ENCODE results near the gene ITPRIP. TPM values are rescaled to one million over a fixed set of nuclear protein-coding genes. Genes with fewer than 3 reads are reported as not detected.

The ITPRIP gene
- total RNA-seq, 4 donors from 2014 or later: 28.0 to 44.2 (median 29.4) TPM

DNA sequence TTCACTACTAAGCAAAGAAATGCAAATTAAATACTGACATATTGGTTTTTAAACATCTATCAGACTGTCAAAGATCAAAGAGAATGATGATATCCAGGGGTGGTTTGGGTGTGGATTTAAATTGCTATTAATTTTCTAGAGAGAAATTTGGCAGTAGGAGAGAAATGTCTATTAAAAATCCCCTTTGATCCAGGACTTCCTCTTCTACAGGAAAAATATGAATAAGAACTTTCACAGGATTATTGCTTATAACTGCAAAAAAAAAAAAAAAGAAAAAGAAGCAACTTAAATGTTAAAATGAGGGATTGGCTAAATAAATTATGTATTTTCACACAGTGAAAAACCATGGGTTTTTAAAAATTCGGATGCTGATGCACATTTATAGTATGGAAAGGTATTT lies 36.3 kb upstream of the ITPRIP start:
- 76 to 88% methylated on average over 1 of the region's 1 CpG for WGBS, 2 donors
- Histone ChIP-seq H3K4me1 (no peaks in the 10 kb centered on the region), H3K27ac (no peak overlapping the region), H3K27me3 (no peaks in the 10 kb centered on the region), H3K9me3 (no peaks in the 10 kb centered on the region), H3K36me3 (no peaks in the 10 kb centered on the region), H3K4me3 (replicated peaks in 1 of 3) (no peak overlapping the region)
- DNase-seq: no peak
- no peak for TF ChIP-seq POLR2A (IDR thresholded peaks at IDR 0.05)
- TF ChIP-seq, protein P1, sequence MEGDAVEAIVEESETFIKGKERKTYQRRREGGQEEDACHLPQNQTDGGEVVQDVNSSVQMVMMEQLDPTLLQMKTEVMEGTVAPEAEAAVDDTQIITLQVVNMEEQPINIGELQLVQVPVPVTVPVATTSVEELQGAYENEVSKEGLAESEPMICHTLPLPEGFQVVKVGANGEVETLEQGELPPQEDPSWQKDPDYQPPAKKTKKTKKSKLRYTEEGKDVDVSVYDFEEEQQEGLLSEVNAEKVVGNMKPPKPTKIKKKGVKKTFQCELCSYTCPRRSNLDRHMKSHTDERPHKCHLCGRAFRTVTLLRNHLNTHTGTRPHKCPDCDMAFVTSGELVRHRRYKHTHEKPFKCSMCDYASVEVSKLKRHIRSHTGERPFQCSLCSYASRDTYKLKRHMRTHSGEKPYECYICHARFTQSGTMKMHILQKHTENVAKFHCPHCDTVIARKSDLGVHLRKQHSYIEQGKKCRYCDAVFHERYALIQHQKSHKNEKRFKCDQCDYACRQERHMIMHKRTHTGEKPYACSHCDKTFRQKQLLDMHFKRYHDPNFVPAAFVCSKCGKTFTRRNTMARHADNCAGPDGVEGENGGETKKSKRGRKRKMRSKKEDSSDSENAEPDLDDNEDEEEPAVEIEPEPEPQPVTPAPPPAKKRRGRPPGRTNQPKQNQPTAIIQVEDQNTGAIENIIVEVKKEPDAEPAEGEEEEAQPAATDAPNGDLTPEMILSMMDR (IDR thresholded peaks at IDR 0.05): no peak
- intact Hi-C loops (cut with DNase I): no loop called here

DNA sequence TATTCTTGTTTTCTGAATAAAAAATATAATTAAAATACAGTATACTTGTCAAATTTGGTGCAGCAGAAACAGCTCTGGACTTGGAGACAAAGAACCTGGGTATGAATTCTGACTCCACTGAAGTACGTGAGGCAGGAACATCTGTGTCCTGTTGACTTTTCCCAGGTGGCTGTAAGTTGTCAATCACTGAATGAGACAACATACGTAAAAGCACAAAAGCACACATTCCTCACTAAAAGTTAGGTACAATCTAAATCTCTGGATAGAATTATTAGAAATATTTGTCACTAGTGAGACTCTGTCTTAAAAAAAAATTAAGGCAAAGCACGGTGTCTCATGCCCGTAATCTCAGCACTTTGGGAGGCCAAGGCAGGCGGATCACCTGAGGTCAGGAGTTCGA lies 33.5 kb upstream of the ITPRIP start:
- WGBS, 2 donors: 90 to 92% methylated on average over 6 of the region's 6 CpGs
- Histone ChIP-seq H3K36me3 (no peaks in the 10 kb centered on the region), H3K4me1 (no peaks in the 10 kb centered on the region), H3K4me3 (replicated peaks in 1 of 3) (no peak overlapping the region), H3K9me3 (no peaks in the 10 kb centered on the region), H3K27me3 (no peaks in the 10 kb centered on the region), H3K27ac (no peak overlapping the region)
- intact Hi-C loops (cut with DNase I): no loop called here
- TF ChIP-seq, protein P1 (IDR thresholded peaks at IDR 0.05): no peak
- TF ChIP-seq POLR2A (IDR thresholded peaks at IDR 0.05): no peak
- no peak for DNase-seq

DNA sequence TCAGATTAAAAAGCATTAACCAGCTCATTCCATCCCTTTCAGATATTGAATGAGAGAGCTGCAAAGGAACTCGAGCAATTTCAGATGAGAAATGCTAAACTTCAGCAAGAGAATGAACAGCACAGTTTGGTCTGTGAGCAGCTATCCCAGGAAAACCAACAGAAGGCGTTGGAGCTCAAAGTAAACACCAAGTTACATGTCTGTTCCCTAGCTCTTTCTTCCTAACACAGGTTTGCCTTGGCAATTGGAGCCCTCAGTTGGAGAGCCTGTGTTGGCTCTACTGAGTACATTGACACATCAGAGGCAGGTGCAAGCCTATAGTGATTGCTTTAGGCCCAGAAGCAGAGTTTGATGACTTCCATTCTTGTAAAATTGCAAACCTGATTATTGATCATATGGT lies 30.1 kb upstream of the ITPRIP start:
- TF ChIP-seq POLR2A (IDR thresholded peaks at IDR 0.05): no peak
- TF ChIP-seq, protein P1 (IDR thresholded peaks at IDR 0.05): no peak
- H3K4me3 ChIP-seq (replicated peaks in 1 of 3): no peak overlapping the region
- no peak overlapping the region for H3K27ac ChIP-seq
- intact Hi-C loops (cut with DNase I): no loop called here
- no peaks in the 10 kb centered on the region for H3K27me3 ChIP-seq
- no peaks in the 10 kb centered on the region for H3K9me3 ChIP-seq
- no peaks in the 10 kb centered on the region for H3K4me1 ChIP-seq
- 37 to 41% methylated on average over 2 of the region's 2 CpGs for WGBS, 2 donors
- no peak for DNase-seq
- H3K36me3 ChIP-seq: no peaks in the 10 kb centered on the region

DNA sequence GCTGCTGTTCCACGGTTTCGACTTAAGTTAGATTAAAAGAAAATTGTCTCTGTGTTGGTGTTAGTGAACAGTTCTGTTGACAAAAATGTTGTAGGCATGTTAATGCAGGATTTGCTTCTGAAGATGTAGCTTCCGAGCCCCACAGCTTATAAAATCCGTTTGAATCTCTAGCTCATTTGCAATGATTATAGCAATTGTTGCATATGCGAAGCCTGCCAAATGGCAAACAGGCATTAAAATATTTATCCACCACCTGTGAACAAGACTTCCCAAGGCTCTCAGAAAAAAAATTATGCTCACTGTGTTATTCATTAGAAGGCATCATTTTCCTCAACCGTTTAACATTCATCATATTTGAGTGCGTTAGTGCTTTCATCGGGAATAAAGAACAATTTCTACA lies 29.6 kb upstream of the ITPRIP start:
- Histone ChIP-seq H3K27ac (no peak overlapping the region), H3K9me3 (no peaks in the 10 kb centered on the region), H3K36me3 (no peaks in the 10 kb centered on the region), H3K4me3 (replicated peaks in 1 of 3) (no peak overlapping the region), H3K27me3 (no peaks in the 10 kb centered on the region), H3K4me1 (no peaks in the 10 kb centered on the region)
- no peak for DNase-seq
- 72 to 74% methylated on average over 8 of the region's 8 CpGs for WGBS, 2 donors
- TF ChIP-seq, protein P1 (IDR thresholded peaks at IDR 0.05): no peak
- no peak for TF ChIP-seq POLR2A (IDR thresholded peaks at IDR 0.05)
- intact Hi-C loops (cut with DNase I): no loop called here

DNA sequence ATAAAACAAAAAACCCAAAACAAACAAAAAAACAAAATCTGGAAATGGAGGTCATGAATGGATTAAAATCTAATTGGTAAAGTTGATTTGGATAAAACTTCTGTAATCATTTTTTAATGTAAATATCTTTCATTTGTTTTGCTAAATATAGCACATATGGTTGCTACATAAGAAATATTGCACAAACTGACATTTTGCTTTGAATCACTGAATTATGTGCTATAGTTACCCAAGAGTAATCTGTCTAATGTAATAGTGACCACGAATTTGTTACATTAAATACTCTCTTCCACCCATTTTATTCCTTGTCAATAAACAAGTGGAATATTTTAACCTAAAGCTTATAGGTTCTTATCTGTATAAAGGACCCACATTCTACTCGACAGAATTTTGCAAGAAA lies 21.5 kb upstream of the ITPRIP start:
- intact Hi-C loops (cut with DNase I): no loop called here
- no peaks in the 10 kb centered on the region for H3K36me3 ChIP-seq
- no peak overlapping the region for H3K4me3 ChIP-seq (replicated peaks in 1 of 3)
- no peak overlapping the region for H3K27ac ChIP-seq
- H3K9me3 ChIP-seq: no peaks in the 10 kb centered on the region
- TF ChIP-seq POLR2A (IDR thresholded peaks at IDR 0.05): no peak
- TF ChIP-seq, protein P1 (IDR thresholded peaks at IDR 0.05): no peak
- no peaks in the 10 kb centered on the region for H3K4me1 ChIP-seq
- no peak for DNase-seq
- no peaks in the 10 kb centered on the region for H3K27me3 ChIP-seq
- WGBS, 2 donors: 71 to 82% methylated on average over 2 of the region's 2 CpGs
